Measurements from ENCODE around the gene FOXP1. TPM values are rescaled to one million over a fixed set of nuclear protein-coding genes. Genes with fewer than 3 reads are reported as not detected.

Gene FOXP1
- polyA plus RNA-seq, 4 donors, result 4.9 to 66.5 (median 15.3) TPM

GRCh38 chr3:71307991-71308697 lies 275.4 kb downstream of the FOXP1 start:
- peaks cover 0 to 5% (median 2%) of the 10 kb centered on the region in 3 donors for H3K4me1 ChIP-seq (ENCODE audit: control insufficient read depth in 3 of 3, insufficient read depth in 2 of 3, low read depth in 1 of 3, low read length in 2 of 3)
- H3K27ac ChIP-seq (ENCODE audit: low read depth in 1 of 3, low read length in 2 of 3), result no peak overlapping the region
- no peak overlapping the region for H3K4me3 ChIP-seq (ENCODE audit: low read depth in 1 of 3, low read length in 3 of 3)
- 78 to 94% (median 91%) methylated on average over 17 of the region's 17 CpGs for WGBS, 3 donors
- DNase-seq (no peak), FAIRE-seq (no peak)
- peaks cover 0 to 9% (median 0%) of the 10 kb centered on the region in 3 donors for H3K36me3 ChIP-seq (ENCODE audit: control insufficient read depth in 3 of 3, insufficient read depth in 2 of 3, low read depth in 1 of 3, low read length in 3 of 3)
- H3K27me3 ChIP-seq (ENCODE audit: control insufficient read depth in 3 of 3, insufficient read depth in 3 of 3, low read length in 3 of 3), result no peaks in the 10 kb centered on the region
- no peaks in the 10 kb centered on the region for H3K9me3 ChIP-seq (ENCODE audit: control insufficient read depth in 2 of 2, insufficient read depth in 1 of 2, low read depth in 1 of 2, low read length in 1 of 2)

- H3K27ac ChIP-seq (ENCODE audit: low read depth in 1 of 3, low read length in 2 of 3), result peak overlapping the region; percentile 10 to 76 (median 27)
- H3K4me3 ChIP-seq (ENCODE audit: low read depth in 1 of 3, low read length in 3 of 3), result peak overlapping the region; percentile 14 to 37 (median 18)
- FAIRE-seq (no peak), DNase-seq (peak; percentile 38 to 69)
- no peaks in the 10 kb centered on the region for H3K27me3 ChIP-seq (ENCODE audit: control insufficient read depth in 3 of 3, insufficient read depth in 3 of 3, low read length in 3 of 3)
- whole genome bisulfite sequencing, 3 donors, result 6 to 24% (median 23%) methylated on average over 21 of the region's 21 CpGs
- H3K36me3 ChIP-seq (ENCODE audit: control insufficient read depth in 3 of 3, insufficient read depth in 2 of 3, low read depth in 1 of 3, low read length in 3 of 3), result peaks cover 0 to 4% (median 0%) of the 10 kb centered on the region in 3 donors
- H3K4me1 ChIP-seq (ENCODE audit: control insufficient read depth in 3 of 3, insufficient read depth in 2 of 3, low read depth in 1 of 3, low read length in 2 of 3), result peaks cover 0 to 23% (median 5%) of the 10 kb centered on the region in 3 donors
- H3K9me3 ChIP-seq (ENCODE audit: control insufficient read depth in 2 of 2, insufficient read depth in 1 of 2, low read depth in 1 of 2, low read length in 1 of 2), result no peaks in the 10 kb centered on the region
Observed at GRCh38 chr3:71305231-71306206, 278.0 kb downstream of the FOXP1 start.

GRCh38 chr3:71304684-71305083 lies 278.8 kb downstream of the FOXP1 start:
- Histone ChIP-seq H3K4me1 (ENCODE audit: control insufficient read depth in 3 of 3, insufficient read depth in 2 of 3, low read depth in 1 of 3, low read length in 2 of 3) (peaks cover 0 to 23% (median 5%) of the 10 kb centered on the region in 3 donors), H3K9me3 (ENCODE audit: control insufficient read depth in 2 of 2, insufficient read depth in 1 of 2, low read depth in 1 of 2, low read length in 1 of 2) (no peaks in the 10 kb centered on the region), H3K4me3 (ENCODE audit: low read depth in 1 of 3, low read length in 3 of 3) (peak overlapping the region in 1 of 3 donors; percentile 37), H3K27me3 (ENCODE audit: control insufficient read depth in 3 of 3, insufficient read depth in 3 of 3, low read length in 3 of 3) (no peaks in the 10 kb centered on the region), H3K36me3 (ENCODE audit: control insufficient read depth in 3 of 3, insufficient read depth in 2 of 3, low read depth in 1 of 3, low read length in 3 of 3) (peaks cover 0 to 3% (median 0%) of the 10 kb centered on the region in 3 donors), H3K27ac (ENCODE audit: low read depth in 1 of 3, low read length in 2 of 3) (peak overlapping the region in 1 of 3 donors; percentile 76)
- FAIRE-seq, result no peak
- WGBS, 3 donors, result 30 to 65% (median 58%) methylated on average over 3 of the region's 3 CpGs
- peak in 1 of 2 donors; percentile 61 for DNase-seq

GRCh38 chr3:71304247-71304646 lies 279.3 kb downstream of the FOXP1 start:
- H3K4me3 ChIP-seq (ENCODE audit: low read depth in 1 of 3, low read length in 3 of 3), result peak overlapping the region in 1 of 3 donors; percentile 37
- DNase-seq (peak in 1 of 2 donors; percentile 41), FAIRE-seq (no peak)
- H3K27ac ChIP-seq (ENCODE audit: low read depth in 1 of 3, low read length in 2 of 3), result peak overlapping the region in 1 of 3 donors; percentile 76
- no peaks in the 10 kb centered on the region for H3K9me3 ChIP-seq (ENCODE audit: control insufficient read depth in 2 of 2, insufficient read depth in 1 of 2, low read depth in 1 of 2, low read length in 1 of 2)
- H3K4me1 ChIP-seq (ENCODE audit: control insufficient read depth in 3 of 3, insufficient read depth in 2 of 3, low read depth in 1 of 3, low read length in 2 of 3), result peaks cover 0 to 23% (median 5%) of the 10 kb centered on the region in 3 donors
- H3K36me3 ChIP-seq (ENCODE audit: control insufficient read depth in 3 of 3, insufficient read depth in 2 of 3, low read depth in 1 of 3, low read length in 3 of 3), result peaks cover 0 to 3% (median 0%) of the 10 kb centered on the region in 3 donors
- 59 to 64% (median 62%) methylated on average over 3 of the region's 3 CpGs for WGBS, 3 donors
- H3K27me3 ChIP-seq (ENCODE audit: control insufficient read depth in 3 of 3, insufficient read depth in 3 of 3, low read length in 3 of 3), result no peaks in the 10 kb centered on the region

GRCh38 chr3:71303627-71304200 lies 279.8 kb downstream of the FOXP1 start:
- peak; percentile 53 for FAIRE-seq
- no peaks in the 10 kb centered on the region for H3K9me3 ChIP-seq (ENCODE audit: control insufficient read depth in 2 of 2, insufficient read depth in 1 of 2, low read depth in 1 of 2, low read length in 1 of 2)
- no peaks in the 10 kb centered on the region for H3K27me3 ChIP-seq (ENCODE audit: control insufficient read depth in 3 of 3, insufficient read depth in 3 of 3, low read length in 3 of 3)
- no peak for DNase-seq
- WGBS, 3 donors, result 55 to 71% (median 70%) methylated on average over 6 of the region's 6 CpGs
- peak overlapping the region in 1 of 3 donors; percentile 76 for H3K27ac ChIP-seq (ENCODE audit: low read depth in 1 of 3, low read length in 2 of 3)
- peak overlapping the region in 1 of 3 donors; percentile 37 for H3K4me3 ChIP-seq (ENCODE audit: low read depth in 1 of 3, low read length in 3 of 3)
- H3K4me1 ChIP-seq (ENCODE audit: control insufficient read depth in 3 of 3, insufficient read depth in 2 of 3, low read depth in 1 of 3, low read length in 2 of 3), result peaks cover 0 to 23% (median 5%) of the 10 kb centered on the region in 3 donors
- H3K36me3 ChIP-seq (ENCODE audit: control insufficient read depth in 3 of 3, insufficient read depth in 2 of 3, low read depth in 1 of 3, low read length in 3 of 3), result peaks cover 0 to 3% (median 0%) of the 10 kb centered on the region in 3 donors

GRCh38 chr3:71302604-71303003 lies 280.9 kb downstream of the FOXP1 start:
- peaks cover 0 to 23% (median 3%) of the 10 kb centered on the region in 3 donors for H3K4me1 ChIP-seq (ENCODE audit: control insufficient read depth in 3 of 3, insufficient read depth in 2 of 3, low read depth in 1 of 3, low read length in 2 of 3)
- 85 to 93% (median 93%) methylated on average over 2 of the region's 2 CpGs for WGBS, 3 donors
- H3K27me3 ChIP-seq (ENCODE audit: control insufficient read depth in 3 of 3, insufficient read depth in 3 of 3, low read length in 3 of 3), result no peaks in the 10 kb centered on the region
- no peak for FAIRE-seq
- H3K36me3 ChIP-seq (ENCODE audit: control insufficient read depth in 3 of 3, insufficient read depth in 2 of 3, low read depth in 1 of 3, low read length in 3 of 3), result peaks cover 0 to 6% (median 0%) of the 10 kb centered on the region in 3 donors
- DNase-seq, result no peak
- H3K9me3 ChIP-seq (ENCODE audit: control insufficient read depth in 2 of 2, insufficient read depth in 1 of 2, low read depth in 1 of 2, low read length in 1 of 2), result no peaks in the 10 kb centered on the region
- H3K4me3 ChIP-seq (ENCODE audit: low read depth in 1 of 3, low read length in 3 of 3), result no peak overlapping the region
- H3K27ac ChIP-seq (ENCODE audit: low read depth in 1 of 3, low read length in 2 of 3), result peak overlapping the region in 1 of 3 donors; percentile 76

- Histone ChIP-seq H3K4me1 (ENCODE audit: control insufficient read depth in 3 of 3, insufficient read depth in 2 of 3, low read depth in 1 of 3, low read length in 2 of 3) (peaks cover 0 to 23% (median 2%) of the 10 kb centered on the region in 3 donors), H3K4me3 (ENCODE audit: low read depth in 1 of 3, low read length in 3 of 3) (no peak overlapping the region), H3K27ac (ENCODE audit: low read depth in 1 of 3, low read length in 2 of 3) (no peak overlapping the region), H3K36me3 (ENCODE audit: control insufficient read depth in 3 of 3, insufficient read depth in 2 of 3, low read depth in 1 of 3, low read length in 3 of 3) (peaks cover 0 to 6% (median 0%) of the 10 kb centered on the region in 3 donors), H3K27me3 (ENCODE audit: control insufficient read depth in 3 of 3, insufficient read depth in 3 of 3, low read length in 3 of 3) (no peaks in the 10 kb centered on the region), H3K9me3 (ENCODE audit: control insufficient read depth in 2 of 2, insufficient read depth in 1 of 2, low read depth in 1 of 2, low read length in 1 of 2) (no peaks in the 10 kb centered on the region)
- DNase-seq (no peak), FAIRE-seq (no peak)
- 71 to 77% (median 75%) methylated on average over 4 of the region's 4 CpGs for WGBS, 3 donors
Observed at GRCh38 chr3:71300951-71301393, 282.6 kb downstream of the FOXP1 start.

- no peak for FAIRE-seq
- DNase-seq, result no peak
- Histone ChIP-seq H3K27ac (ENCODE audit: low read depth in 1 of 3, low read length in 2 of 3) (no peak overlapping the region), H3K4me1 (ENCODE audit: control insufficient read depth in 3 of 3, insufficient read depth in 2 of 3, low read depth in 1 of 3, low read length in 2 of 3) (peaks cover 0 to 23% (median 0%) of the 10 kb centered on the region in 3 donors), H3K9me3 (ENCODE audit: control insufficient read depth in 2 of 2, insufficient read depth in 1 of 2, low read depth in 1 of 2, low read length in 1 of 2) (no peaks in the 10 kb centered on the region), H3K36me3 (ENCODE audit: control insufficient read depth in 3 of 3, insufficient read depth in 2 of 3, low read depth in 1 of 3, low read length in 3 of 3) (peaks cover 0 to 6% (median 3%) of the 10 kb centered on the region in 3 donors), H3K27me3 (ENCODE audit: control insufficient read depth in 3 of 3, insufficient read depth in 3 of 3, low read length in 3 of 3) (no peaks in the 10 kb centered on the region), H3K4me3 (ENCODE audit: low read depth in 1 of 3, low read length in 3 of 3) (no peak overlapping the region)
- WGBS, 3 donors, result 96 to 98% (median 97%) methylated on average over 5 of the region's 5 CpGs
Observed at GRCh38 chr3:71299160-71299559, 284.4 kb downstream of the FOXP1 start.

Measured in small intestine (tissue), 7 donors.